Epithelial cell of esophagus (primary cell): Measurements from ENCODE around the gene MANBA.
A peak's percentile ranks its signal among the peaks of the same experiment; 100 is the strongest.

Experiments
- DNase-seq: peaks from one replicate; pipeline ENCODE4 v3.0.0; 2010; ENCODE audit warnings: low read depth
- H3K4me3 ChIP-seq: 2 replicates; pipeline ENCODE4 v1.5.1; 2011; ENCODE audit warnings: mild to moderate bottlenecking, low read length, control low read depth
- TF ChIP-seq, protein P1 (sequence below): IDR thresholded peaks from 2 replicates; pipeline ENCODE4 v1.5.1; 2011; ENCODE audit warnings: low read depth, mild to moderate bottlenecking, low read length, control low read depth, inconsistent platforms; ENCODE audit not compliant: insufficient read depth; ENCODE audit errors: missing control alignments

Gene MANBA

DNA sequence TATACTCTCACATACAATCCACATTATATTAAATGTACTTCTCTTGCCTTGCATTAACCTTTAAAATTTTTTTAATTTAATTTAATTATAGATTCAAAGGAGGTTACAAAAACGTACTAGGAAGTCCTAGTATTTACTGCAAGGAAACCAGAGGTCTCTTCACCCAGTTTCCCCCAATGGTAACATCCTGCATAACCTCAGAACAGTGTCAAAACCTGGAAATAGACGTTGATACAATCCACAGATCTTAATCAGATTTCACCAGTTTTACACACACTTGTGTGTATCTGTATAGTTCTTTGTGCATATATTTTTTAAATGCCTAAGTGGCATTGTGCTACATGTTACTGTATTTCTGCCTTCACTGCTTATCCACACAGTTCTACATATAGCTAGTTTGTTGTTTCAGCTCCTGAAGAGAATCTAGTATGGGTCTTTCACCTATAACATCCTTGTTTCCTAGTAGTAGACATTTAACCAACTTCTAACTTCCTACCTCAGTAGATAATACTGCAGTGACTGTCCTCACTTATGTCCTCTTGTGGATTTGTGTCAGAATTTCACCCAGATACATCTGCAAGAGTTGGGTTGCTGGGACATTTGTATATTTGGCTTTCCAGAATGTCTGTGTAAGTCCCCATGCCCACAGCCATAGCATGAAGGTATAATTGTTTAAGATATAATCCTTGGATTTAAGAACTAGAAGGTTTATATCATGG lies 156.4 kb downstream of the MANBA start:
- TF ChIP-seq, protein P1, sequence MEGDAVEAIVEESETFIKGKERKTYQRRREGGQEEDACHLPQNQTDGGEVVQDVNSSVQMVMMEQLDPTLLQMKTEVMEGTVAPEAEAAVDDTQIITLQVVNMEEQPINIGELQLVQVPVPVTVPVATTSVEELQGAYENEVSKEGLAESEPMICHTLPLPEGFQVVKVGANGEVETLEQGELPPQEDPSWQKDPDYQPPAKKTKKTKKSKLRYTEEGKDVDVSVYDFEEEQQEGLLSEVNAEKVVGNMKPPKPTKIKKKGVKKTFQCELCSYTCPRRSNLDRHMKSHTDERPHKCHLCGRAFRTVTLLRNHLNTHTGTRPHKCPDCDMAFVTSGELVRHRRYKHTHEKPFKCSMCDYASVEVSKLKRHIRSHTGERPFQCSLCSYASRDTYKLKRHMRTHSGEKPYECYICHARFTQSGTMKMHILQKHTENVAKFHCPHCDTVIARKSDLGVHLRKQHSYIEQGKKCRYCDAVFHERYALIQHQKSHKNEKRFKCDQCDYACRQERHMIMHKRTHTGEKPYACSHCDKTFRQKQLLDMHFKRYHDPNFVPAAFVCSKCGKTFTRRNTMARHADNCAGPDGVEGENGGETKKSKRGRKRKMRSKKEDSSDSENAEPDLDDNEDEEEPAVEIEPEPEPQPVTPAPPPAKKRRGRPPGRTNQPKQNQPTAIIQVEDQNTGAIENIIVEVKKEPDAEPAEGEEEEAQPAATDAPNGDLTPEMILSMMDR: no peak
- DNase-seq: no peak
- no peak overlapping the region for H3K4me3 ChIP-seq

DNA sequence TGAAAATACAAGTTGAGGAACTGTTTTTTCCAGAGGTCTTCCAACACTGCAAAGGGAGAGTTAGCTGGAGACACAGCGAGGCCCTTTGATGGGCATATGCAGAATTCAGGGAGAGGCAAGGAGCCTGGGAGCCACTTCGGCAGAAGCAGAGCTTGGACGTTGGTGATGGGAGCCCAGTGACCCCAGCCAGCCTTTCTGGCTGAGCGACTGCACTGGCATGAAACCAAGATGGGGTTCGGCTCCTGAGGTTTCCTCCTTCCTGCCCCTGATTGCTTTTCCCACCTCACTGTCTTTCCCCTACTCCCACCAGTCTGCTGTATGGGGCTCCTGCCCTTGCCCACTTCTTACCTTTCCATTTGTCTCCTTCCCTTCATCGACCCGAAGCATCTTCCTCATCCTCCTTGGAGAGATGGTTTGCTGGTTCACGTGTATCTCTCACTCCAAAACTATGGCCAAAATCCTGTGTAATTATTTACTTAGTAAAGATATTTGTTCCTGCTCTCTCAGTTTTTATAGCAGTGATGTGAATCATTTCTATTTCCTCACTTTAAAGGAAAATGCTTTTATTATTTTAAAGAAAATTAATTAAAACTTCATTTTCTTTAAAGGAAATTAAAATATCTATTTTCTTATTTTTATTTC lies 159.1 kb downstream of the MANBA start:
- TF ChIP-seq, protein P1: no peak
- DNase-seq: no peak
- no peak overlapping the region for H3K4me3 ChIP-seq

DNA sequence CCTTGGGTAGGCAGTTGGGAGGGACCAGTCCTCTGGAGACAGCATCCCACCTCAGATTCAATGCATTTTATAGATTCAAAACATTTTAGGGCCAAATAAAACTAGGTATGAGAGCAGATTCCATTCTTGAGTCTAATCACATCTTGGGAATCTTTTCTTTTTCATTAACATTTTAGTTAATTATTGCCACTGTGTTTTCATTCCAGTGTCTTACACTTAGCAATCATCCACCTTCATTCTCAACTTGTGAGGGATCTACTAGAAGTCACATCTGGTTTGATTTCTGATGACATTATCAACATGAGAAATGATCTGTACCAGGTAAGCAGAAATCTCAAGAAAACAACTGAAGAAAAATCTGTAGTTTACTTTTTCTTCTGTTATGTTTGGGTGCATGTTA lies 160.1 kb downstream of the MANBA start:
- no peak for DNase-seq

DNA sequence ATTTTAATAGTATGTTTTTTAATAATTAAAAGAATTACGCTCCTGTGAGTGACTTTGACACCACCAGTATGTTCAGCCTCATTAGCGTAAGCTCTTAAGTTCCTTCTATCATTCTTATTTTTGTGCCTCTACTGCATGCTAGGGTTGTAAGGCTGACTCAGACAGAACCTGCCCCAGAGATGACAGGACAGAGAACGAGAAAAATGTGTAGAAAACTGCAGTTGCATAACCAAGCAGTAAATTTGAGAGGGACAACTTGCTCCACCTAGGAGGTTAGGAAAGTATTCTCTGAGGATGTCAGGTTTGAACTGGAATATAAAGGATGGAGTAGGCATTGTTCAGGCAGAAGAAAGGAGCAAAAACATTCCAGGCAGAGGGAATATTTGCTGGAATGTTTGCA lies 160.9 kb downstream of the MANBA start:
- H3K4me3 ChIP-seq: no peak overlapping the region
- peak; percentile 61 for DNase-seq
- TF ChIP-seq, protein P1: no peak

More for the DNA sequence above, 160.1 kb downstream of the MANBA start:
- H3K4me3 ChIP-seq: no peak overlapping the region
- TF ChIP-seq, protein P1: no peak

DNA sequence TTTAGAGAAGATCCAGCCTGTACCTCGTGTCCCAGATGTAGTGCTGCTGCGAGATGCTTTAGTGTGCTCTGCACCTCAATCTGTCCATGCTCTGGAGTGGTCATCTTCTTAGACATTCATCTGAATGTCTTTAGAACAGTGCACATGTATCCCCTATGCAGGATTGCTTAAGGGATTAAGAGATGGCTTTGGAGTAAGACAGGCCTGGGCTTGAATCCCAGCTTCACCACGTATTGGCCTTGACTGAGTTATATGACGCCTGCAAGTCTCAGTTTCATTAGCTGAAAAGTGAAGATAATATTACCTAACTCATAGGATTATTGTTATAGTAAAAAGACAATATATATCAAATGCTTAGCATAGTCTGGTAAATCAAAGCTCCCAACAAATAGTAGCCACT lies 161.3 kb downstream of the MANBA start:
- TF ChIP-seq, protein P1: no peak

DNA sequence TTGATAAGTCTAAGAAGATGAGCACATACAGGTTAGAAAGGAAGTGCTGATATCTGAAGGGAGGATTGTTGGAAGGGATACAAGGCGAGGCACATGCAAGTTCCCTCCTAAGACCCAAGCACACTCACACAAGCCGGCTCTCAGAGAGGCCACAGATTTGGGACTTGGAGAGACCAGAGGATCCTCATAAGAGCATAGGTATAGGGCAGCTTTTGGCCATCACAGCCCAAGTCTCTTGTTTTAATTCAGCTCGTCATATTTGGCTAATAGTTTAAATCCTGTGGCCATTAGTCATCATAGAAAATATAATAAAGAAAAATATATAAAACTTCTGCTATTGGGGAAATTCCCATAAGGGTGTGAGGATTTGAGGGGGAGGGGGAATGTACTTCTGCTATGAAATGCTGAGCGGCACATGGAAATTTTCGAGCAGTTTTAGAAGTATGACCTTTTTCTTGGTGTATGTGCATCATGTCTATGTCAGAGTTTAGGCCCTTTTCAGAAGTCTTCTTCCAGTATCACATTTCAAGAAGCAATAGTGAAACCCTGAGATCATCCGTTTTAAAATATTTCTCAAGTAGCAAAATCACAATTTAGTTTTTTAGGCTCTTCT lies 161.9 kb downstream of the MANBA start:
- TF ChIP-seq, protein P1: no peak
- DNase-seq: peak; percentile 11
- no peak overlapping the region for H3K4me3 ChIP-seq

More for the DNA sequence above, 161.3 kb downstream of the MANBA start:
- no peak overlapping the region for H3K4me3 ChIP-seq
- DNase-seq: peak; percentile 89
